Lower leg skin (tissue), 3 donors: ENCODE results near the gene URM1.

Source experiments
- POLR2A ChIP-seq, 2 donors: fragments of 450-650 bp; IDR thresholded peaks; one replicate each; pipeline ENCODE4 v1.6.1; 2016 to 2017; ENCODE audit warnings: antibody characterized with exemption in 2 of 2, mild to moderate bottlenecking in 1 of 2, moderate library complexity in 1 of 2
- TF ChIP-seq, protein P1 (sequence below), 3 donors: fragments of 450-650 bp; IDR thresholded peaks; one replicate each; pipeline ENCODE4 v1.5.1; 2016; ENCODE audit warnings: antibody characterized with exemption in 3 of 3, mild to moderate bottlenecking in 3 of 3, moderate library complexity in 2 of 3

DNA sequence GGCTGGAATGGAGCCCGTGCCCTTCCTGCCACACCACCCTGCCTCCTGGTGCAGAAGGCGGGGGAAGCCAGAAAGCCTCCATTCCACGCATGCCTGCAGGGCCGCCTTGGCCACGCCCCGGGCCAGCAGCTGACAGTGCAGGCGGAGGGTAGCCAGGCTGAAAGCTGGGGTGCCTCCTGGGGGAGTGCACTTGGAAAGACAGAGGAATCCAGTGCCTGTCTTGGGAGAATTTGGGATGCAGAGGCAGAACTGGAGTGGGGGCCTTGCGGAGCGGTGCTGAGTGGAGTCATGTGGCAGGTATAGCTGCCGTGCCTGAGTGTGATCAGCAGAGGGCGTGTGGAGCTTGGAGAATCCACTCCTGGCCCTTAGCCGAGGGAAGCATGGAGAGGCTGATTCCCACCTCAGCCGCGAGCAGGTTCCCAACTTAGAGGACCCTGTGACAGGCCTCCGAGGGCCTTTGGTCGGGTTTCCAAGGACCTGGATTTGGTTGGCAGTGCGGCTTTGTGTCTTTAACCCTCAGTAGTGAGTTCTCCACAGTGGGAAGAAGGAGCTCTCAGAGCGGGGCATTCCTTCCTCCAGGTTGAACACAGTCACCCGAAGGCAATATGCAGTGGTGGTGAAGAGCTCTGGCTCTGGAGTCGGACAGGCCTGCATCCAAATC, 9.1 kb upstream of the URM1 start:
- TF ChIP-seq POLR2A (IDR thresholded peaks at IDR 0.05) = no peak
- TF ChIP-seq, protein P1, sequence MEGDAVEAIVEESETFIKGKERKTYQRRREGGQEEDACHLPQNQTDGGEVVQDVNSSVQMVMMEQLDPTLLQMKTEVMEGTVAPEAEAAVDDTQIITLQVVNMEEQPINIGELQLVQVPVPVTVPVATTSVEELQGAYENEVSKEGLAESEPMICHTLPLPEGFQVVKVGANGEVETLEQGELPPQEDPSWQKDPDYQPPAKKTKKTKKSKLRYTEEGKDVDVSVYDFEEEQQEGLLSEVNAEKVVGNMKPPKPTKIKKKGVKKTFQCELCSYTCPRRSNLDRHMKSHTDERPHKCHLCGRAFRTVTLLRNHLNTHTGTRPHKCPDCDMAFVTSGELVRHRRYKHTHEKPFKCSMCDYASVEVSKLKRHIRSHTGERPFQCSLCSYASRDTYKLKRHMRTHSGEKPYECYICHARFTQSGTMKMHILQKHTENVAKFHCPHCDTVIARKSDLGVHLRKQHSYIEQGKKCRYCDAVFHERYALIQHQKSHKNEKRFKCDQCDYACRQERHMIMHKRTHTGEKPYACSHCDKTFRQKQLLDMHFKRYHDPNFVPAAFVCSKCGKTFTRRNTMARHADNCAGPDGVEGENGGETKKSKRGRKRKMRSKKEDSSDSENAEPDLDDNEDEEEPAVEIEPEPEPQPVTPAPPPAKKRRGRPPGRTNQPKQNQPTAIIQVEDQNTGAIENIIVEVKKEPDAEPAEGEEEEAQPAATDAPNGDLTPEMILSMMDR (IDR thresholded peaks at IDR 0.05) = peak in 1 of 3 donors; percentile 82
